GM18507 (cell line): ENCODE results near the gene EGFL8.
"Not testable (repeated sequence)": the region's sequence is repeated elsewhere in the genome, so short reads cannot be mapped to it uniquely, and the experiment has no call there.

ENCODE experiments used
- DNase-seq: peaks from one replicate; pipeline ENCODE4 v3.0.0; 2011; ENCODE audit warnings: low read depth; ENCODE audit not compliant: insufficient read length; ENCODE audit errors: extremely low spot score
- FAIRE-seq: peaks from 2 replicates; lab custom pipeline; 2011; peaks lifted over from hg19 to GRCh38; lab: Jason Lieb, UNC

EGFL8 gene

GRCh38 chr6:32144238-32144637, 20.2 kb upstream of the EGFL8 start:
- FAIRE-seq, DNase-seq: not testable (repeated sequence)

DNA sequence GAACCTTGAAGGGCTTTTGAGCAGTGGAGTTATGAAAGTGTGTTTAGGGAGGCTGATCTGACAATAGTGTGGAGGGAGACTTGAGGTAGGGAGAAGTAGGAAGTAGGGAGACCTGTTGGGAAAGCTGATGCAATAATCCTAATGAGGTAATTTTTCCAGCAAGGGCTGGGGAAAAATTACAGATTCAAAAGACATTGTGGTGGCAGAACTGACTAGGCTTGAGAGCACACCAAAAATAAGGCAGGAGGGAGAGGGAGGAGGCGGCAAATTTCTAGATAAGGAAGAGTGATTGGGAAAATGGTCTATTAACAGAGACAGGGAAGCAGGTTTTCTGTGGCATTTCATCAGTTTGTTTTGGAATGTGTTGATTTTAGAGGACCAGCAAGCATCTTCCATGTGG, 18.1 kb upstream of the EGFL8 start:
- FAIRE-seq, result no peak
- no peak for DNase-seq

DNA sequence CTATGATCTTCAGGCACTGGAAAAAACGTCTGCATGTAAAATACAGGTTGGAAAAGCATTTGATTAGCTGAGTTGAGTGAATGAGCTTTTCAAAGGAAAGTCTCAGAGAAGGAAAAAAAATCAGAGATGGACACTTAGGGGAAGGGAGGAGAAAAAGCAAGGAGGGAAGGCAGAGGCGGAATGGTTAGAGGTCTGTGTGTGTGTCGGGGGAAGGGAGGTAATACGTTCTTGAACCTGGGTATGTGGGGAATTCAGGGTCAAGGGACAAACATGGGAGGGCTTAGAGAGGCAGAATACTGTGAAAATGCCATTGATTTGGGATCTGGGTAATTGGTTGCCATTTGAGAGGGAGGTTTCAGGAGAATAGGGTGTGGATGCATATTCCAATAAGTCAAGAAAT, 17.7 kb upstream of the EGFL8 start:
- DNase-seq, result no peak
- no peak for FAIRE-seq

- FAIRE-seq (no peak), DNase-seq (no peak)
These were observed 16.8 kb upstream of the EGFL8 start for GRCh38 chr6:32147401-32148132.

- FAIRE-seq (no peak), DNase-seq (no peak)
These were observed 15.9 kb upstream of the EGFL8 start for GRCh38 chr6:32148289-32149091.

- no peak for FAIRE-seq
- DNase-seq, result no peak
These were observed 15.2 kb upstream of the EGFL8 start for GRCh38 chr6:32149092-32149755.

GRCh38 chr6:32149932-32150870, 14.2 kb upstream of the EGFL8 start:
- FAIRE-seq (no peak), DNase-seq (no peak)

DNA sequence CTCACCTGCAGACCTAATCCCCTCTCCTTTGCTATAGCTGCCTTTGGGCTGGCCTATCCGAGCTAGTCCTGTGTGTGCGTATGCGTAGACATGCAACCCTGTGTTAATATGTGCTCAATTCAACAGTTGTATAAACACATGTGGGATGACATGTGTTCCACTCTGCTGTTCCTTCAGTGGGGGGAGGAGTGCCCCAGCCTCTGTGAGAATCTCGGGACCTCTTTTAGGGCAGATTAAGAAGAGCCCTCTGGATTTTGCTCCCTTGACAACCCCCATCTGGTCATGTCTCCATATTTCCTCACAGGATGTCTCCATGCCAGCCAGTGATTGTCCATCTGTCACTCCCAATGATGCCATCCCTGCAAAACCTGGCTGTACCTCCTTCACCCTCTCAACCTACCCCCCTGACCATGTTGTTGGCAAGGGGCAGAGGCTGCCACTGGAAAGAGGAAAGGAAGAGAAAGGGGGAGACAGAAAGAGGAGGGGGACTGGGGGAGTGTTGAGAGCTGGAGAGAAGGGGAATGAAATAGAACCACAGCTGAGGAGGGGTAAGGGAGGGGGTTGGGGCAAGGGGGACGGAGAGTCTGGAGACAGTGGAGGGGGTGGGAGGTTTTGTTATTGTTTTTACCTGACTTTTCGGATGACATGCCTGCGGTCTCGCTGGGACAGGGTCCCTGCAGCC, 13.1 kb upstream of the EGFL8 start:
- FAIRE-seq (no peak), DNase-seq (no peak)

- DNase-seq, result no peak
These were observed 12.3 kb upstream of the EGFL8 start, which contains the start of gene PRRT1 for GRCh38 chr6:32151863-32152768. TSS of gene PRRT1 (minus strand) at chr6:32151939. CDS start at chr6:32151827, 112 bp downstream.

GRCh38 chr6:32152769-32153563, 11.4 kb upstream of the EGFL8 start:
- no peak for FAIRE-seq

More at GRCh38 chr6:32151863-32152768, 12.3 kb upstream of the EGFL8 start, which contains the start of gene PRRT1:
- no peak for FAIRE-seq

DNA sequence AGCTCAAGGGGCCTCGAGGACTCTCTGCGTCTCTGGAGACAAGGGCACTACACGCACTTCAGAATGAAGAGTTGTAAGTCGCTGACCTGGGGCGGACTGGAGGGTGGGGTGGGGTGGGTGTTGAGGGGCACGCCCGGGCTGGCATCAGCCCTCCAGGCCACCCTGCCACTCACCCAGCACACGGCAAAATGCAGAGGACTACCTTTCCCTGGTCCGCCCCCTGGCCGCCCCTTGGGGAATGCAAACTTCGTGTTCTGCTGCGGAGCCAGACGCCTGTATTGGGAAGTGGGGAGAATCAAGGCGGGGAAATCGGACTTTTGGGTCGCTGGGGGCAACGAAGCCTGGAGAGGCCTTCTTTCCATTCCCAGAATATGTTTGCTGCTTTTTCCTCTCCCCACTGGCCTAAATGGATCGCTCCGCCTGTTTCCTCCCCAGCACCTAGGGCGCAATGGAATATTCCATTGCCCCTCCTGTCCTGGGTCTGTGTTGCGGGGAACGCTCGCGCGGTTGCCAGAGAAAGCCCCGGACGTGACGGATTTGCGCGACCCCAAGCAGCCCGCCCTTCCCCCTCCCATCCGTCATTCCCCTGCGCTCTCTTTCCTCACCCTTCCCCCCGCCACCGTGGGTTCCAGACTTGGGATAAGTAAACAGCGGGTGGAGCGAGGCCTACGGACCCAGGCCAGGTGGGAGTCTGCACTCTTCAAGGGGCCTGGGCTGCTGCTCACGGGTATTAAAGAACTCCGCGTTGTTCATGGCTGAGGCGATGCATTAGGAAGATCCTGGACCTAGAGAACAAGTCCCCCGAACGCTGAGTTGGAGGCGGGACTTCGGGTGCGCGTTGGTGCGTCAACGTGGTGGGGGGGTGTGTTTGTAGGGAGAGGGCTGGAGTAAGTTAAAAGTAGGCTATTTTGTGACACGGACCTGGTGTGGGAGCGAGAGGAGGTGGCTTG, 10.6 kb upstream of the EGFL8 start, which contains the start of gene PPT2:
Gene PPT2 (plus strand): TSS at position 578 of the 950 bp plus-strand sequence. CDS start 454 bp downstream, outside the sequence.
- FAIRE-seq (no peak), DNase-seq (no peak)

More at GRCh38 chr6:32152769-32153563, 11.4 kb upstream of the EGFL8 start:
- no peak for DNase-seq

DNA sequence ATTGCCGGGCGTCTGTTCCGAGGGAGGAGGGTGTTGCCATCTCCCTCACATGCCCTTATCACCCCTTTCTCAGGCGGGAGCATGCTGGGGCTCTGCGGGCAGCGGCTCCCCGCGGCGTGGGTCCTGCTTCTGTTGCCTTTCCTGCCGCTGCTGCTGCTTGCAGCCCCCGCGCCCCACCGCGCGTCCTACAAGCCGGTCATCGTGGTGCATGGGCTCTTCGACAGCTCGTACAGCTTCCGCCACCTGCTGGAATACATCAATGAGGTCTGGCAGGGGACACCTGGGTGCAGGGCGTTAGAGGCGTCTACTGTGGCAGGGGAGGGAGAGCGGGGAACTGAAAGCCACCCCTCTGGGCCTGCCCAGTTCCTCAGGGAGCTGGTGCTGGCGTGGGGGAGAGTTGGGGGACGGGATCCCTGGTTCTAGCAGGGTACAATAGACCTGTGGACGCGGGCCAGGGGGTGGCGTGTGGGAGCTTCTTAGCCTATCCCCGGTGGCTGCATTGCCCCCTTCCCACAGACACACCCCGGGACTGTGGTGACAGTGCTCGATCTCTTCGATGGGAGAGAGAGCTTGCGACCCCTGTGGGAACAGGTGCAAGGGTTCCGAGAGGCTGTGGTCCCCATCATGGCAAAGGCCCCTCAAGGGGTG, 9.8 kb upstream of the EGFL8 start:
- DNase-seq, result peak; percentile 58
- FAIRE-seq, result peak; percentile 77

GRCh38 chr6:32156891-32157290, 7.5 kb upstream of the EGFL8 start:
- FAIRE-seq, result no peak
- DNase-seq, result no peak

DNA sequence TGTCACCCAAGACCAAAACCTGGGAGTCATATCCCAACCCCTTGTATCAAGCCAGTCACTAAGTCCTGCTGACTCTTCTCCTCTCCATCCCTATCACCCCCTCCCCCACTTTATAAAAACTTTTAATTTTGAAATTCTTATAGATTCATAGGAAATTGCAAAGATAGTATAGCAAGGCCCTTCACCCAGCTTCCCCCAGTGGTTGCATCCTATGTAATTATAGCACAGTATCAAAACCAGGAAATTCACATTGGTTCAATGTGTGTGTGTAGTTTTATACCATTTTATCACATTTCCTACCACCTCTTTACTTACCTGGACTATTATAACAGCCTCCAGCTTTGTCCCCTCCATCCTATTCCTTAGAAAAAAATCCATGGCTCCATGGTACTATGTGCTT, 6.3 kb upstream of the EGFL8 start:
- no peak for FAIRE-seq
- no peak for DNase-seq

DNA sequence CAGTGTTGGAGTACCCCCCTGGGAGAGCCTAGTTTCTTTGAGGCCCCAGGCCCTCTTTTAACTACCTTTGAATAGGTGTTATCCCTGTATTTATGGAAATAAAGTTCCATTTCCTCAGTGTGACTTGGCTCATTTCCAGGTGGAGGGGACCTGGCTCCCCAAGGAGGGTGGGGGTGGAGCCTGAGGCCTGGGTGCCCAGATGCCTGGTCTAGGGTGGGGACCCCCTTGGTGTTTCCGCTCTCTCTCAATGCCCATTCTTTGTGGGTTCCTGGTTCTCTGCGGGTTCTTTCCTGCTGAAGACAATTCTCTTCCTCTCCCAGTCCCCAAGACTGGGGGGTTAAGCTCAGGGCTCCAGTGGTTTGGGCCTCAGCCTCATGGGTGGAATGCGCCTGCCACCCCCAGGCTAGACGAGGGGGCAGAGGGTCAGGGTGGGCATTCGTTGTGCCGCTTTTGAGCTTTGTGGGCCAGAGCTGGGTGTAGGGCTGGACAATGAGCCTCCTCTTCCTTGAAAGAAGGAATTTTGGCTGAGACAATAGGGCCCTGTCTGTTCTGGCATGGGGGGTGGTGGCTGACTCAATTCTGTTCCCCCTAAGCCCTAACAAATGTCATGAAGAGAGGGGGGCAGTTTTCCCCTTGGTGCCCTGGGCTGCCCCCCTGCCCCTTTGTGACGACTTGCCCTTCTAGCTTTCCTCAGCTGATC, 686 bp upstream of the EGFL8 start:
- FAIRE-seq (no peak), DNase-seq (no peak)
